ENCODE data around the gene ZGPAT. TPM values are rescaled to one million over a fixed set of nuclear protein-coding genes. Genes with fewer than 3 reads are reported as not detected.
"Not testable (repeated sequence)": the region's sequence is repeated elsewhere in the genome, so short reads cannot be mapped to it uniquely, and the experiment has no call there.

Gene ZGPAT
- total RNA-seq, 1 donor = 11.8 TPM

DNA sequence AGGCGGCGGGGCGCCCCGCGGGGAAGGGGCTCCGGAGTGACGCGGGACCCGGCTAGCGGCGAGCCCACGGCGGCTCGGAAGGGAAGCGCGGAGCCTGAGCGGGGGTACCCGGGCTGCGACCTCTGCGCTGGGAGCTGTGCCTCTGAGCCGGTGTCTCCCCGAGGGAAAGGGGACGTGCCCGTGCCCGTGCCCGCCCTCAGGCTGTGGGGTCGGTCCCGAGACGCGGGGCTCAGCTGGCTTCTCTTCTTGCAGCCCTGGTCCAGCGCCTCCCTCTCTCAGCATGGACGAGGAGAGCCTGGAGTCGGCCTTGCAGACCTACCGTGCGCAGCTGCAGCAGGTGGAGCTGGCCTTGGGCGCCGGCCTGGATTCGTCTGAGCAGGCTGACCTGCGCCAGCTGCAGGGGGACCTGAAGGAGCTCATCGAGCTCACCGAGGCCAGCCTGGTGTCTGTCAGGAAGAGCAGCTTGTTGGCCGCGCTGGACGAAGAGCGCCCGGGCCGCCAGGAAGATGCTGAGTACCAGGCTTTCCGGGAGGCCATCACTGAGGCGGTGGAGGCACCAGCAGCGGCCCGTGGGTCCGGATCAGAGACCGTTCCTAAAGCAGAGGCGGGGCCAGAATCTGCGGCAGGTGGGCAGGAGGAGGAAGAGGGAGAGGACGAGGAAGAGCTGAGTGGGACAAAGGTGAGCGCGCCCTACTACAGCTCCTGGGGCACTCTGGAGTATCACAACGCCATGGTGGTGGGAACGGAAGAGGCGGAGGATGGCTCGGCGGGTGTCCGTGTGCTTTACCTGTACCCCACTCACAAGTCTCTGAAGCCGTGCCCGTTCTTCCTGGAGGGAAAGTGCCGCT lies 686 bp downstream of the ZGPAT start:
- TF ChIP-seq, protein P1, sequence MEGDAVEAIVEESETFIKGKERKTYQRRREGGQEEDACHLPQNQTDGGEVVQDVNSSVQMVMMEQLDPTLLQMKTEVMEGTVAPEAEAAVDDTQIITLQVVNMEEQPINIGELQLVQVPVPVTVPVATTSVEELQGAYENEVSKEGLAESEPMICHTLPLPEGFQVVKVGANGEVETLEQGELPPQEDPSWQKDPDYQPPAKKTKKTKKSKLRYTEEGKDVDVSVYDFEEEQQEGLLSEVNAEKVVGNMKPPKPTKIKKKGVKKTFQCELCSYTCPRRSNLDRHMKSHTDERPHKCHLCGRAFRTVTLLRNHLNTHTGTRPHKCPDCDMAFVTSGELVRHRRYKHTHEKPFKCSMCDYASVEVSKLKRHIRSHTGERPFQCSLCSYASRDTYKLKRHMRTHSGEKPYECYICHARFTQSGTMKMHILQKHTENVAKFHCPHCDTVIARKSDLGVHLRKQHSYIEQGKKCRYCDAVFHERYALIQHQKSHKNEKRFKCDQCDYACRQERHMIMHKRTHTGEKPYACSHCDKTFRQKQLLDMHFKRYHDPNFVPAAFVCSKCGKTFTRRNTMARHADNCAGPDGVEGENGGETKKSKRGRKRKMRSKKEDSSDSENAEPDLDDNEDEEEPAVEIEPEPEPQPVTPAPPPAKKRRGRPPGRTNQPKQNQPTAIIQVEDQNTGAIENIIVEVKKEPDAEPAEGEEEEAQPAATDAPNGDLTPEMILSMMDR (IDR thresholded peaks at IDR 0.05; ENCODE audit: insufficient read depth, low read length) = no peak

DNA sequence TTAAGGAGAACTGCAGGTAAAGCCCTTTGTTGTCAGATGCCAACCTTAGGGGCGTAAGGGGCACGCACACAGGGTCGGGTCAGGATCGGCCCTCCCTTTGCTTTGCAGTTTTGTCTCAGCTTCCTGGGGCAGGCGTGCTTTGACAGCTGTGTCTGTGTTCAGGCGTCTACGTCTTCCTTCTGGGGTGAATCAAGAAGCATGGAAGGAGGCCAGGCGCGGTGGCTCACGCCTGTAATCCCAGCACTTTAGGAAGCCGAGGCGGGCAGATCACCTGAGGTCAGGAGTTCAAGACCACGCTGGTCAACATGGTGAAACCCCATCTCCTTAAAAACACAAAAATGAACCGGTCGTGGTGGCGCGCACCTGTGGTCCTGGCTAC lies 1.3 kb downstream of the ZGPAT start:
- no peak for DNase-seq (ENCODE audit: low read depth)
- peak overlapping the region; percentile 84 for H3K4me3 ChIP-seq (ENCODE audit: low read depth, low read length)
- TF ChIP-seq, protein P1 (IDR thresholded peaks at IDR 0.05; ENCODE audit: insufficient read depth, low read length) = no peak

More for the DNA sequence above, 686 bp downstream of the ZGPAT start:
- DNase-seq (ENCODE audit: low read depth) = no peak
- peak overlapping the region; percentile 84 for H3K4me3 ChIP-seq (ENCODE audit: low read depth, low read length)

DNA sequence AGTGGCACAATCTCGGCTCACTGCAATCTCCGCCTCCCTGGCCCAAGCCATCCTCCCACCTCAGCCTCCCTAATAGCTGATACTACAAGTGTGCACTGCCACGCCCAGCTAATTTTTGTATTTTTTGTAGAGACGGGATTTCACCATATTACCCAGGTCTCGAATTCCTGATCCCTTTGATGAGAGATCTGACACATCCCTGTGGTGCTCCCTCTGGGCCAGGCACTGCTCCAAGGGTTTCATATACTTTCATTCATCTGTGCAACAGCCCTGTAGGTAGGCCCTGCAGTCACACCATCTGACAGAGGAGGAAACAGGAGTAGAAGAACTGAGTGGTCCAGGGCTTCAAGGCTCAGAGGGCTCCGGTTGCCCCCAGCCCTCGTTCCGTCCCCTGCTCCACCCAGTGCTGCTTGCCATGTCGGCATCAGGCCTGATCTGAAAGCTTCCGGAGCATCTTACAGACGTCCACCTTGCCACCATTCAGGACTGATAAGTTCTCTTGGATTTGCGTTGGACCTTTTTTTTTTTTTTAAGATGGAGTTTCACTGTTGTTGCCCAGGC lies 3.3 kb downstream of the ZGPAT start:
- DNase-seq (ENCODE audit: low read depth) = no peak
- TF ChIP-seq, protein P1 (IDR thresholded peaks at IDR 0.05; ENCODE audit: insufficient read depth, low read length) = no peak

DNA sequence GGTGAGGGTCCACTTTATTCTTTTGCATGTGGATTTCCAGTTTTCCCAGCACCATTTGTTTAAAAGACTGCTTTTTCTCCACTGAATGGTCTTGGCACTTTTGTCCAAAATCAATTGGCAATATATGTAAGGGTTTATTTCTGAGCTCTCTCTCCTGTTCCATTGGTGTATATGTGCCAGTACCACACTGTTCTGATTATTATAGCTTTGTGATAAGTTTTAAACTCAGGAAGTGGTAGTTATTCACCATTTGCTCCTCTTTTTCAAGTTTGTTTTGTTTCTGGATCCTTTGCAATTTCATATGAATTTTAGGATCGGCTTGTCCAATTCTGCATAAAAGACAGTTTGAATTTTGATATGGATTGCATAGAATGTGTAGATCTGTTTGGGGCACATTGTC lies 4.4 kb downstream of the ZGPAT start:
- TF ChIP-seq, protein P1 (IDR thresholded peaks at IDR 0.05; ENCODE audit: insufficient read depth, low read length) = no peak
- no peak for DNase-seq (ENCODE audit: low read depth)

More for the DNA sequence above, 3.3 kb downstream of the ZGPAT start:
- no peak overlapping the region for H3K4me3 ChIP-seq (ENCODE audit: low read depth, low read length)

DNA sequence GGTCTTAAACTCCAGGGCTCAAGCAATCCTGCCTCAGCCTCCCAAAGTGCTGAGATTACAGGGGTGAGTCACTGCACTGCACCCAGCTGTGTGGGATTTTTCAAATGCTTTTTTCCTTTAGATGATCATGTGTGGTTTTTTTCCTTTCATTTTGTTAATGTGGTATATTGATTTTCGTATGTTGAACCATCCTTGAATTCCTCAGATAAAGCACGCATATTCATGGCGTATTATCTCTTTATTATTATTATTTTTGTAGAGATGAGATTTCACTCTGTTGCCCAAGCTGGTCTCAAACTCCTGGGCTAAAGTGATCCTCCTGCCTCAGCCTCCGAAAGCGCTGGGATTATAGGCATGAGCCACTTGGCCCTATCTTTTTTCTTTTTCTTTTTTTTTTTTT lies 7.0 kb downstream of the ZGPAT start:
- TF ChIP-seq, protein P1 (IDR thresholded peaks at IDR 0.05; ENCODE audit: insufficient read depth, low read length) = no peak
- no peak for DNase-seq (ENCODE audit: low read depth)

More for the DNA sequence above, 4.4 kb downstream of the ZGPAT start:
- H3K4me3 ChIP-seq (ENCODE audit: low read depth, low read length) = no peak overlapping the region

DNA sequence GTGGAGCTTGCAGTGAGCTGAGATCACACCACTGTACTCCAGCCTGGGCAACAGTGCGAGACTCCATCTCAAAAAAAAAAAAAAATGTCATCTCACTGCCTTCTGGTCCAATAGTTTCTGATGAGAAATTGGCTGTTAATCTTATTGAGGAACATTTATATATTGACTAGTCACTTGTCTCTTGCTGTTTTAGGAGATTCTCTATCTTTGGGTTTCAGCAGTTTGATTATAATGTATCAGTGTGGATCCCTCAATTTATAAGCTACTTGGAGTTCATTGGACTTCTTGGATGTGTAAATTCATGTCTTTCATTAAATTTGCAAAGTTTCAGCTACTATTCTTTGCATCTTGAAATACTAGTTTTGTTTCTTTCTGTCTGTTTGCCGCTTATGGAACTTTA lies 11.2 kb downstream of the ZGPAT start:
- DNase-seq (ENCODE audit: low read depth) = no peak

More for the DNA sequence above, 7.0 kb downstream of the ZGPAT start:
- no peak overlapping the region for H3K4me3 ChIP-seq (ENCODE audit: low read depth, low read length)

DNA sequence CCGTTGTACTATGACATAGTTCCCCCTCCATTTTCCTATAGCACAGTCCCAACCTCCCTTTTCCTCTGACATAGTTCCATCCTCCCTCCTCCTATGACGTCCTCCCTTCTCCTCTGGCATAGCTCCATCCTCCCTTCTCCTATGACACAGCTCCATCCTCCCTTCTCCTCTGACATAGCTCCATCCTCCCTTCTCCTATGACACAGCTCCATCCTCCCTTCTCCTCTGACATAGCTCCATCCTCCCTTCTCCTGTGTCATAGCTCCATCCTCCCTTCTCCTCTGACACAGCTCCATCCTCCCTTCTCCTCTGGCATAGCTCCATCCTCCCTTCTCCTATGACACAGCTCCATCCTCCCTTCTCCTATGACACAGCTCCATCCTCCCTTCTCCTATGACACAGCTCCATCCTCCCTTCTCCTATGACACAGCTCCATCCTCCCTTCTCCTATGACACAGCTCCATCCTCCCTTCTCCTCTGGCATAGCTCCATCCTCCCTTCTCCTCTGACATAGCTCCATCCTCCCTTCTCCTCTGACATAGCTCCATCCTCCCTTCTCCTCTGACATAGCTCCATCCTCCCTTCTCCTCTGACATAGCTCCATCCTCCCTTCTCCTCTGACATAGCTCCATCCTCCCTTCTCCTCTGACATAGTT lies 15.3 kb downstream of the ZGPAT start:
- DNase-seq (ENCODE audit: low read depth); H3K4me3 ChIP-seq (ENCODE audit: low read depth, low read length): not testable (repeated sequence)

More for the DNA sequence above, 11.2 kb downstream of the ZGPAT start:
- H3K4me3 ChIP-seq (ENCODE audit: low read depth, low read length) = no peak overlapping the region
- TF ChIP-seq, protein P1 (IDR thresholded peaks at IDR 0.05; ENCODE audit: insufficient read depth, low read length) = no peak

DNA sequence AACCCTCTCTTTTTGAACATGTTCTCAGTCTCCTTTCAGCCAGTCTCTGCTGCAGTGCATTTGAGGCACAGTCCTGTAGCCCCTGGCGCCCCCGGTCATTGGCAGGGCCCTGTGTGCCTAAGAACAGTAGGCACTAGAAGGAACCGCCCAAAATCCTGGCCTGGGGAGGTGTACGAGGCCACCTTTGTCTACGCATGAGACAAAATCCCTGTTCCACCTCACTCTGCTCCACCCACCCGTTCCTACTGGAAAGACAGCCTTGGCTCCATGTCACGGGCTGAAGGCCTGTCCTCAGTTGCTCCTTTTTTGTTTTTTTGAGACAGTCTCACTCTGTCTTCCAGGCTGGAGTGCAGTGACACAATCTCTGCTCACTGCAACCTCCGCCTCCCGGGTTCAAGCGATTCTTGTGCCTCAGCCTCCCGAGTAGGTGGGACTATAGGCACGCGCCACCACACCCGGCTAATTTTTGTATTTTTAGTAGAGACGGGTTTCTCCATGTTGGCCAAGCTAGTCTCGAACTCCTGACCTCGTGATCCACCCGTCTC lies 22.4 kb downstream of the ZGPAT start:
- DNase-seq (ENCODE audit: low read depth); H3K4me3 ChIP-seq (ENCODE audit: low read depth, low read length): not testable (repeated sequence)
